Stimulated activated naive CD8-positive, alpha-beta T cell treated with anti-CD3 and anti-CD28 coated beads, Interleukin-15, Interleukin-2, amounts not matched to agents 100 U/mL and 50 U/mL, for 24 hours (primary cell): ENCODE data around the gene IFITM10.

Experiments used
- ATAC-seq: fragments of 150-1000 bp; cut with Tn5 transposase; one replicate; pipeline ENCODE4 v1.10.0; 2021
- DNase-seq: peaks from one replicate; pipeline ENCODE4 v3.0.0; 2021

The IFITM10 gene

DNA sequence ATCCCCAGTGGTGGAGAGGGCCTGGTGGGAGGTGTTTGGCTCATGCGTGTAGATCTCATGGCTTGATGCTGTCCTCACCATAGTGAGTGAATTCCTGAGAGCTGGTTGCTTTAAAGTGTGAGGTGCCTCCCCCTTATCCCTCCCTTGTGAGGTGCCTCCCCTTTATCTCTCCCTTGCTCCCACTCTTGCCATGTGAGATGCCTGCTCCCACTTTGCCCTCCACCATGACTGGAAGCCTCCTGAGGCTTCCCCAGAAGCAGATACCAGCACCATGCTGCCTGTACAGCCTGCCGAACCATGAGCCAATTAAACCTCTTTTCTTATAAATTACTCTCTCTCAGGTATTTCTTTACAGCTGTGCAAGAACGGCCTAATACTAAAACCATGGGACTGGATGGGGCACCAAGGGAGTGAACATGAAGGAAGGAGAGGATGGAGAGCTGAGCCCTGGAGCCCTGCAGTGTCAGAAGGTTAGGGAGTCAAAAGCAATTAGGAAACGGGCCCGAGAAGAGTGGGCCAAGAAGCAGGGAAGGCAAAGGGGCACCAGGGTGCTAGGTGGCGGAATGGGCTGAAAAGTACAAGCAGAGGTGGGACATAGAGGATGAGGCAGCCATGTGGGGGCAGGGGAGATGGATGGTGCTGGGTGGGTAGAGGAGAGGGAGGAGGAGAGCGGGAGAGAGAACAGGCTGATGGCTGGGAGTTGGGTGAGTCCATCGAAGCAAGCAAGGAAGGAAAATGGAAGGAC, 9.4 kb downstream of the IFITM10 start:
- DNase-seq (no peak), ATAC-seq (no peak)

DNA sequence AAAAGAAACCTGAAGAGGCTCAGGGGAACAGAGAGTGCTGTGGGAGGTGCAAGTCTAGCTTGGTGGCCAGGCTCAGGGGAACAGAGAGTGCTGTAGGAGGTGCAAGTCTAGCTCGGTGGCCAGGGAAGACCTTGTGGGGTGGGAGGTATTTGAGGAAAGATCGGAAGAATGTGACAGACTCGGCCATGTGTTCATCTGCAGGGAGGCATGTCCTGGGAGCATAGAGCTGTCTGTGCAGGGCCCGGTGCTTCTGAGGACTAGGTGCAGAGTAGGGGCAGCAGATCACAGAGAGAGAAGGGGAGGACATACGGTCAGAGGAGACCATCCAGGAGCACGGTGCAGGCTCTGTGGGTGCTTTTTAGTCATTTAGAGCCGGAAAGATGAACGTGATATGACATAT, 10.8 kb downstream of the IFITM10 start:
- DNase-seq (no peak), ATAC-seq (no peak)

DNA sequence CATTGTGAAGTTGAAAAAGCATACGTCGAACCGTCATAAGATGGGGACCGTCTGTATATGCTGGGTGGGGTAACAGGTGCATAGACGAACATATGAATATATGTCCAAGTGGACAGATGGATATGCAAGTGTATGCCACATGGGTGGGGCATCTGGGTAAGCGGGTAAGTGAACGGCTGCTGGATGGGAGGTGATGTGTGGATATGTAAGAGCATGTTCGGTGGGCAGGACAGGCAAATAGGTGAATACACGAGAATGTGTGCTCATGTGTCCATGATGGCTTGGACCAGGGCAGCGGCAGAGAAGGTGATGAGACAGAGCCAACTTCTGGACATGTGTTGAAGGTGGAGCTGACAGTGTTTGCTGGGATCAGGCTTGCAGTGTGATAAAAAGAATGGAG, 12.0 kb downstream of the IFITM10 start:
- ATAC-seq (no peak), DNase-seq (no peak)

GRCh38 chr11:1737080-1737757, 13.2 kb downstream of the IFITM10 start:
- ATAC-seq = no peak
- DNase-seq = no peak

DNA sequence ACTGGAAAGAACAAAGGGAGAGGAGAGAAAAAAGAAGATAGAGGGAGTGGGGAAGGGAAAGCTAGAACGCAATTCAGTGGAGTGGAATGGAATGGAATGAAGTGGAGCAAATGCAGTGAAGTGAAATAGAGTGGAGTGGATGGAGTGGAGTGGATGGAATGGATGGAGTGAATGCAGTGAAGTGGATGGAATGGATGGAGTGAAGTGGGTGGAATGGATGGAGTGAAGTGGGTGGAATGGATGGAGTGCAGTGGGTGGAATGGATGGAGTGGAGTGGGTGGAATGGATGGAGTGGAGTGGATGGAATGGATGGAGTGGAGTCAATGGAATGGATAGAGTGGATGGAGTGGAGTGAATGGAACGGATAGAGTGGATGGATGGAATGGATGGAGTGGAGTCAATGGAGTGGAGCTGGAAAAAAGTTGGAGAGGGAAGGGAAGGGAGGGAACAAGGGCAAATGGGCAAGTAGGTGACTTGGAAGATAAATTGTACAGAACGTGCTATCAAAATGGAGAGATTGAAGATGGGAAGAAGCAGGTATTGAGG, 13.9 kb downstream of the IFITM10 start:
- ATAC-seq = no peak
- no peak for DNase-seq

- DNase-seq = no peak
- no peak for ATAC-seq
These were observed 15.1 kb downstream of the IFITM10 start for GRCh38 chr11:1735271-1735670.

GRCh38 chr11:1734641-1735081, 15.7 kb downstream of the IFITM10 start:
- ATAC-seq = no peak
- no peak for DNase-seq

DNA sequence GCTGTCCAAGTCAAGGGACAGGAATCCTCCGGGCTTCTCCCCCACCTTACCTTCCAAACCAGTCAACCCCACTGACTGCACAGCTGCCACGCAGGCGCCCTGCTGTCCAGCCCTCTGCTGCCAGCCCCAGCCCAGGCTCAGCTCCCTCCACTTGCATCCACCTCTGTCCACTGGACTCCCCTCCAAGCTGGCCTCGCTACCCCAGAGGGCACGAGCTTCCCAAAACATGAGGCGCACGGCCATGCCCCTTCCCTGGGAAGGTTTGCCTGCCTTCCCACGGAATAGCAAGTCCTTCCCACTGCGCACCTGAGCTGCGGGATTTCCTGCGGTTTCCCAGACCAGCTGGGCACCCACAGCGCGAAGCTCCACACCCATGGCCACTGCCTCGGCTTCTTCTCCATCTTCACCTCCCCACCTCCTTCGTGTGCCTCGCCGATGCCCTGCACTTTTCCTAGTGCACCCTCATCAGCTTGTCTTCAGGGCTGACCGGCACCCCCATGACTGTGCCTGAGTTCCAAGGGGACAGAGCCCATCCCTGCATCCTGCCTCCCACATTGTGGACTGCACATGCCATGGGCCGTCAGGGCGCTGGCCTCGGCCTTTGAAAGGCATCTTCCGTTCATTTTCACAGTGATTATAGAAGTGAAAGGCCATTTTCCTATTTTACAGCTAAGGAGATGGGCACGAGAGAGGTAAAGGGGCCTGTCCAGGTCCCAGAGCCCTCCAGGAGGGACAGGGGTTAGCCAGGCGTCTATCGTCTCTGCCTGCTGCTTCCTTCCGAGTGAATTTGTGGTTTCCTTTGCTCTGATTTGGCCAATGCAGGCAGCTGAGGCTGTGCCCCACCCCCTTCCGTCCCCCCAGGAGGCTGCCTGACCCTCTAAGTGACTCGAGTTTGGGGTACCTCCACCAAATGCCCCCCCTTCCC, 16.4 kb downstream of the IFITM10 start:
- ATAC-seq = no peak
- no peak for DNase-seq

DNA sequence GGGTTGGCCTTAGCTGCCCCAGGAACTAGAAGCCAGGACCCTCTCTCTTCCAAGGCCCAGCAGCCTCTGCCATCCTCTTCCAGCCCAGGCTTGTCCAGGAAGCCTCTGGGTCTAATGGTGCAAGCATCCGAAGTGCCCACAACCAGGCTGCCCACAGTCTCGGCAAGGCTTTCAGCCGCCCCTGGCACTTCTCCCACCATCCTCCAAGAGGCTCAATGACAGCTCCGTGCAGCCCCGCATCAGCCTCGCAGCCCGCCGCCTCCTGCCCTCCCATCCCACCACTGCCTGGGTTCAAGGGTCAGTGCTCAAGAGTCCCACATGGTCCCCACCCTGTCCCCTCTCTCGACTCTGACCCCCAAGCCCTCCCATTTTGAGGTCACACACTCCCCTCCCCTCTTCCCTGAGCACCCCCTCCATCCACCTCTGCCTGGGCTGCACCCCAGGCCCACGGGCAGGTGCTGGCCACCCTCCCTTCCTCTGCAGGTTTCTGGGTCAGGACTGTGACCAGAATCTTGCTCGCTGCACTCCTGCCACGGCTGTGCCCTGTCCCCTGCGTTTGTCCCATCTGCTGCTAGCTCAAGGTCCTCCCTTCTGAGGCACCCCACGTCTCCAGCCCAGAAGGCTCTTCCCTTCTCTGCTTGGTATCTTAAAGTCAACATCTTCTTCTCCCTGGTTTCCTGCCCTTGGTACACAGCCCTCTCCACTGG, 17.2 kb downstream of the IFITM10 start:
- no peak for ATAC-seq
- DNase-seq = no peak

DNA sequence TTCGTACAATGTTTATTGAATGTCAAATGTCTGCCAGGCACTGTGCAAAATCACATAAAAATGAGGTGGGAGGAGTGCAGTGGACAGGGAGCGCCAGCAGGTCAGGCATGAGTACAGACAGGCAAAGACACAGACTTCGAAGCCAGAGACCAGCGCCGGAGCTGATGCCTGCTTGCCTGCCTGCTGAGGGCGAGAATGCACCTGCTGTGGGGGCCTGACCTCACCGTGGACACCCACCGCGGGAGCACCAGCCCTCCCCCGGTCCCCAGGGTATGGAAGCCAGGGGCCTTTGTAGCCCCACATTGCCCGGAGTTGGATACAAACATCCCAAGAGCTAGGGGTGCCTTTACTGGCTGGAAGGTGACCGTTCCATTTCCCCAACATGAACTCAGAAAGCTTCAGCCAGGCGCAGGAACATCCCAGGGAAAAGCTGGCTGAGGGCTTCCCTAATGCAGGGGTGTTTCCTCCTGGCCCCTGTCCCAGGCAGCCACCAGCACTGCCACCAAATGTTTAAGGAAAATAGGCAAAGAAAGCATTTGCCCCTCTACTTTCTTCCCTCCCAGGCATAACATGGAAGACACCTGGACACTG, 17.9 kb downstream of the IFITM10 start:
- ATAC-seq (no peak), DNase-seq (no peak)

- ATAC-seq = no peak
- DNase-seq = no peak
These were observed 18.8 kb downstream of the IFITM10 start for GRCh38 chr11:1731451-1732059.

DNA sequence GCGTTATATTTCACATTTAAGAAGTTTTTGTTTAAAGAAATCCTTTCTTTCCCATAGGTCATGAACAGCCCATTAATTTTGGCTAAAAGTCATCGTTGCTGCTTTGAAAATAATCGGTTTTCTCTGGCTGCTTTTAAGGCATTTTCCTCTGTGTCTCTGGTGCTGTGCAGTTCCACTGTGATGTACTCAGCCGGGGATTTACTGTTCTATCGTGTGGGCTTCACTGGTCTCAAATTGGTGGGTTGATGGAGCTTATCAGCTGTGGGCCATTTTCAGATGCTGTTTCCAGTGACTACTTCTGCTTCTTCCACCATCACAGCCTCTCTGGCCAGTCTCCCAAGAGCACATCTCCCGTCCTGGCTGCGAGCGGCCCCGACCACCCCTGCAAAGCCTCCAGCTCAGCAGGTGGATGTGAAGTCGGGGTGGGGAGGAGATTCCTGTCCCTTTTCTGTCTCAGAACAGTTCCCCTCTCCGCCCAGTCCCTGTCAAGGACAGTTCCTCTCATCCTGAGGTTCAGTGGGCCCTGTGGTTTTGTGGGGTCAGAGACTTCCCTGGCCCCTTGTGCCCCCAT, 20.3 kb downstream of the IFITM10 start:
- DNase-seq = no peak
- no peak for ATAC-seq

DNA sequence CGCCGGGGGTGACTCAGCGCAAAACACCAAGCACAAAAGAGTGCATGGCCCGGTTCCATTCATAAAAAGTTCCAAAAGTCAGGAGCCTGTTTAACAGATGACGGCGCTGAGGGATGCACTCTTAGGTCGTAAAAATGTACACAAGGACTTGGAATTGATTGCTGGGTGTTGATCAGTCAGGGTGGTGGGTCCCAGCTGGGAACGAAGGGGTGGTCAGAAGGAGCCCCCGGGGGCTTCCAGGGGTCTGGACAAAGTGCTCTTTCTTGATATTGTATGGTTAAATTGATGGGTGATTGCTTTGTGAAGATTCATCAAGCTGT, 20.7 kb downstream of the IFITM10 start:
- ATAC-seq (no peak), DNase-seq (no peak)

DNA sequence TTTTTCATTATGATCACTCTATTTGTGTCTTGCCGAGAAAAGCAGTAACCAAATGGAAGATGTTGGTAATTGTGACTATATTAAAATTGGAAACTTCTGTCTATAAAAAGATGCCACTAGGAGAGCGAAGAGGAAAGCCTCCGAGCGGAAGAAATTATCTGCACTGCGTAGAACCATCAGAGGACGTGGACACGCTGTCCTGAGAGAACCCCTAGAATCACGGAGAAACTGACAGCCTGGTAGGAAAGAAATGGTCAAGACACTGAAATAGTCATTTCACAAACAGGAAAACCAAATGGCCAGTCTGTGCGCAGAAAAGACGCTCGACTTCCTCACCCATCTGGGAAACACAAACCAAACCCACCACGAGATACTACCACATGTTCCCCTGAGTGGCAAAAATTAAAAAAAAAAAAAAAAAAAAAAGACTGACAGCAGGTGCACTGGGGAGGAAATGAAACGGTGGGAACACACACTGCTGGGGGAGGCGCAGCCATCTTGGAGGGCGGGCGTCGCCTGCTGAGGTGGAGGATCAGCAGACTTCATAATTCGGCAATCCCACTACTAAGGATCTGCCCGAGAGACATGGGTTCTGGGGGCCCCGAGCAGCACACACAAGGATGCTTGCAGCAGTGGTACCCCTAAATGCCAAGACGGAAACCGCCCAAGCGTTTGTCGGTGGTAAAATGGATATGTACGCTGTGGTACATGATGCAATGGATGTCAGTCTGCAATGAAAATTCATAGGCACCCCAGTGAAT, 21.3 kb downstream of the IFITM10 start:
- ATAC-seq (peak; percentile 73), DNase-seq (peak; percentile 56)

DNA sequence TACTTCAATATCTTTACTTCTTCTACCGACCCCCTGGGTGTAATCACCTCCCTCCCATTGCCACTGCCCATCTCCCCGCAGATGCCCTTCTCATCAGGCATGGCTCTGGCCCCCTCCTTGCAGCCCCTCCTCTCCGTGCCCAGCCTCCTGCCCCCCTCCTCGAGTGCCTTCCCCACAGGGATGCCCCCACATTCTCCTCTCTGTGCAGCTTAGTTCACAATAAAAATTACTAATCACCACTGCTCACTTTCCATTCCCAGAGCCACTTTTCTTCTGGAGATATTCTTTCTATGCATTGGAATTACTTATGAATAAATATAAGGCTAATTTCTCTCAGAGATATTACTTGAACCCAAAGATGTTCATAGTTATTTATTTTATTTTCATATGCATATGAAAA, 22.1 kb downstream of the IFITM10 start:
- no peak for ATAC-seq

DNA sequence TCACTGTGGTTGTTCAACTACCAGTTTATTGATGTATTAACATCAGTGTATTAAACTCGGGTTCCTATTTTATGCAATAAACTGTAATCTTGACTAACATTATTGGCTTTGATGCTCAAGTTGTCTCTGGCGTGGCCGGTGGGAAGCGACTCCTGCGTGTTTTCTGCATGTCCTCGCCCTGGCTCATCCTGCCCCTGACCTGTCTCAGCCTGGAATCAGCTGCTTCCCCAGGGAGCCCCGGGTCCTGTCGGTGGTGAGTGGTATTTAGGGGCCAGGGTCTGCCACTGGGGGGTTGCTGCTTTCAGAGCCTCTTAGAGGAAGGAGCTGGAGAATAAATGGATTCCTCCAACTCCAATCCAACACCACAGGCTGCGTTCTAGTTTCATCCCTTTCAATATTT, 22.5 kb downstream of the IFITM10 start:
- ATAC-seq (no peak), DNase-seq (no peak)

More for the DNA sequence above, 22.1 kb downstream of the IFITM10 start:
- no peak for DNase-seq

DNA sequence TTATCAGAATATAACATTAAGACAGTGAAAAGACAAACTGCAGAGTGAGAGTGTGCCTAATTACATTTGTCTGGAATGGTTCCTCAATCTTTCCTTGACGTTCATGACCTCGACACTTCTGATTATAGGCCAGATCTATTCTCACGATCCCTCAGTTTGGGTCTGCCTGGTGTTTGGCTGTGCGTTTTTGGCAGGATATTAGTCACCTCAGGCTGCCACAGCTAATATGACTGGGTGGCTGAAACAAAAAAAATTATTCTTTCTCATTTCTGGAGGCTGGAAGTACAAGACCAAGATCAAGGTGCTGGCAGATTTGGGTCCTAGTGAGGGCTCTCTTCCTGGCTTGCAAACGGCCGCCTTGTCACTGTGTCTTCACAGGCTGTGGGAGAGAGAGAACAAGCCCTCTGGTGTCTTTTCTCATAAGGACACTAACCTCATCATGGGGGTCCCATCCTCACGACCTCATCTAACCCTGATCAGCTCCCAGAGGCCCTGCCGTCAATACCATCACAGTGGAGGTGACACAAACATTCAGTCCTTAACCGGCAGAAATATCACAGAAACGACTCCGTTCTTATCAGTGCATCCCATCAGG, 23.2 kb downstream of the IFITM10 start:
- no peak for DNase-seq
- ATAC-seq = peak; percentile 70

DNA sequence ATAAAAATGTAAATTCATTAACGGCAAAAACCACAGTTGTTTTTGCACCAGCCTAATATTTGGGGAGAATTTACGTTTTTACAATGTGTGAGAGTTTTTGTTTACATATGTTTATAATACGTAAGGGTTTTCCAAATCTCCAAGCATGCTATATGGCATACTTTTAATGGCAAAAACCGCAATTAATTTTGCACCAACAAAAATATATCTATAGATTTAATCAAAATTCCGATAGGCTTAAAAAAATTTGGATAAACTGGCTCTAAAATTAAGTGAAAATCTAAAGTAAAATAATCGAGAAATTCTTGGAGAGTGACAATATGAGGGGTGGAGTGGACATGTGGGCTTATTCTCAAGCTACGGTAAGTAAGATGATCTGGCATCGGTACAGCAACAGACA, 30.6 kb downstream of the IFITM10 start:
- DNase-seq (no peak), ATAC-seq (no peak)

- DNase-seq (no peak), ATAC-seq (no peak)
These were observed 32.1 kb downstream of the IFITM10 start for GRCh38 chr11:1718326-1718725.

- ATAC-seq = no peak
These were observed 32.6 kb downstream of the IFITM10 start for GRCh38 chr11:1717745-1718144.

More at GRCh38 chr11:1717745-1718144, 32.6 kb downstream of the IFITM10 start:
- no peak for DNase-seq
